Keratinocyte (primary cell): ENCODE results near the gene ZSCAN31. TPM values are rescaled to one million over a fixed set of nuclear protein-coding genes. Genes with fewer than 3 reads are reported as not detected.

ENCODE experiments used
- DNase-seq: peaks from one replicate; pipeline ENCODE4 v3.0.0-alpha.2; 2011; ENCODE audit warnings: low read depth, missing footprints, low spot score
- FAIRE-seq: peaks from 2 replicates; lab custom pipeline; 2011; peaks lifted over from hg19 to GRCh38; lab: Jason Lieb, UNC
- H2AFZ ChIP-seq: 2 replicates; pipeline ENCODE4 v1.6.0; 2012; ENCODE audit warnings: low read length, control low read depth, inconsistent platforms; ENCODE audit not compliant: control insufficient read depth
- H3K27ac ChIP-seq: 2 replicates; pipeline ENCODE4 v1.5.1; 2011; ENCODE audit warnings: low read length; ENCODE audit not compliant: control insufficient read depth, insufficient read depth
- H3K27me3 ChIP-seq: 3 replicates; pipeline ENCODE4 v1.6.0; 2011; ENCODE audit warnings: low read length; ENCODE audit not compliant: control insufficient read depth, insufficient read depth; ENCODE audit errors: extremely low read depth
- H3K36me3 ChIP-seq, 2 experiments: 2 replicates in 1 of 2; 3 replicates in 1 of 2; pipeline ENCODE4 v1.5.1; 2011; ENCODE audit warnings: low read length in 2 of 2, mild to moderate bottlenecking in 1 of 2; ENCODE audit not compliant: control insufficient read depth in 2 of 2, insufficient read depth in 2 of 2; ENCODE audit errors: extremely low read depth in 1 of 2
- H3K4me1 ChIP-seq: 3 replicates; pipeline ENCODE4 v1.5.1; 2011; ENCODE audit warnings: low read length; ENCODE audit not compliant: control insufficient read depth, insufficient read depth; ENCODE audit errors: extremely low read depth
- H3K4me2 ChIP-seq: 3 replicates; pipeline ENCODE4 v1.6.0; 2011; ENCODE audit warnings: low read depth, low read length; ENCODE audit not compliant: control insufficient read depth, insufficient read depth; ENCODE audit errors: extremely low read depth
- H3K4me3 ChIP-seq, 3 experiments: fragments of 200-600 bp in 1 of 3; sonication (generic) in 1 of 3; 2 replicates in 2 of 3; 3 replicates in 1 of 3; pipeline ENCODE4 v1.5.1; 2011 to 2016; ENCODE audit warnings: low read length in 3 of 3, mild to moderate bottlenecking in 3 of 3, control low read depth in 2 of 3, inconsistent platforms in 1 of 3, low read depth in 1 of 3, mixed read lengths in 1 of 3, mixed run types in 1 of 3, moderate library complexity in 1 of 3; ENCODE audit not compliant: control insufficient read depth in 2 of 3, insufficient read depth in 2 of 3; ENCODE audit errors: extremely low read depth in 1 of 3
- H3K79me2 ChIP-seq: 2 replicates; pipeline ENCODE4 v1.6.0; 2012; ENCODE audit warnings: low read length; ENCODE audit not compliant: control insufficient read depth, insufficient read depth
- H3K9ac ChIP-seq: 3 replicates; pipeline ENCODE4 v1.6.0; 2011; ENCODE audit warnings: low read length; ENCODE audit not compliant: control insufficient read depth, insufficient read depth; ENCODE audit errors: extremely low read depth
- H3K9me1 ChIP-seq: 3 replicates; pipeline ENCODE4 v1.6.0; 2011; ENCODE audit warnings: low read length; ENCODE audit not compliant: control insufficient read depth, insufficient read depth; ENCODE audit errors: extremely low read depth
- H3K9me3 ChIP-seq: 2 replicates; pipeline ENCODE4 v1.5.1; 2012; ENCODE audit warnings: low read depth, low read length; ENCODE audit not compliant: control insufficient read depth
- H4K20me1 ChIP-seq: 3 replicates; pipeline ENCODE4 v1.6.0; 2011; ENCODE audit warnings: low read length; ENCODE audit not compliant: control insufficient read depth, insufficient read depth; ENCODE audit errors: extremely low read depth
- CTCF ChIP-seq, 3 experiments: IDR thresholded peaks in 1 of 3; conservative IDR thresholded peaks in 1 of 3; optimal IDR thresholded peaks in 1 of 3; 2 replicates in 2 of 3; 3 replicates in 1 of 3; pipeline versions ENCODE3 to v1.5.1; 2011; ENCODE audit warnings: low read length in 3 of 3, mild to moderate bottlenecking in 3 of 3, moderate library complexity in 2 of 3, control low read depth in 1 of 3, inconsistent platforms in 1 of 3; ENCODE audit not compliant: insufficient read depth in 2 of 3; ENCODE audit errors: extremely low read depth in 1 of 3
- EZH2 ChIP-seq: IDR thresholded peaks from one replicate; pipeline ENCODE4 v1.6.1; 2012; ENCODE audit warnings: inconsistent platforms, mild to moderate bottlenecking, low read length, moderate library complexity
- dilution Hi-C: fragments of 300-500 bp; cut with MboI; formaldehyde crosslinking; loops from one replicate; pipeline ENCODE4 v1.7.0; 2020; ENCODE audit warnings: low sequenced_read_pairs; ENCODE audit not compliant: extremely low pct_ligation_motif_present
- polyA plus RNA-seq, 5 experiments: library from polyadenylated mRNA; depleted of rRNA in 3 of 5; stranded (reverse) in 3 of 5; stranded (forward) in 1 of 5; unstranded in 1 of 5; fragments of >200 nt; gene quantifications; 1 replicate in 1 of 5; 2 replicates in 3 of 5; 3 replicates in 1 of 5; pipeline versions ENCODE4 v1.2.1 to v1.2.3, GENCODE V29; 2011 to 2012; ENCODE audit warnings: missing spikeins in 2 of 5, low read depth in 1 of 5, low replicate concordance in 1 of 5

ZSCAN31 gene
- polyA plus RNA-seq, 1 donor (not counting 4 experiments of a cell fraction or from before 2014, with no cell fraction given): 14.4 TPM

- Histone ChIP-seq H3K36me3 (peaks cover 3 to 12% of the 10 kb centered on the region in 2 experiments), H3K4me2 (no peak overlapping the region), H3K4me3 (no peak overlapping the region), H3K79me2 (peaks cover 3% of the 10 kb centered on the region), H3K9ac (no peak overlapping the region), H4K20me1 (no peaks in the 10 kb centered on the region), H2AFZ (no peak overlapping the region), H3K4me1 (peaks cover 6% of the 10 kb centered on the region), H3K9me1 (no peaks in the 10 kb centered on the region), H3K27me3 (no peaks in the 10 kb centered on the region), H3K9me3 (no peaks in the 10 kb centered on the region), H3K27ac (no peak overlapping the region)
- dilution Hi-C loops: no loop called here
- DNase-seq (no peak), FAIRE-seq (no peak)
- no peak for TF ChIP-seq EZH2
- no peak for TF ChIP-seq CTCF (optimal IDR thresholded peaks at IDR 0.05 in 1 of 3, IDR thresholded peaks at IDR 0.05 in 1 of 3, conservative IDR thresholded peaks at IDR 0.05 in 1 of 3; ENCODE audit: extremely low read depth in 1 of 3, insufficient read depth in 2 of 3, low read length in 3 of 3)
Observed at GRCh38 chr6:28378644-28379043, 42.7 kb upstream of the ZSCAN31 start.

GRCh38 chr6:28377879-28378278, 41.9 kb upstream of the ZSCAN31 start:
- no peak overlapping the region for H3K4me2 ChIP-seq
- TF ChIP-seq CTCF (optimal IDR thresholded peaks at IDR 0.05 in 1 of 3, IDR thresholded peaks at IDR 0.05 in 1 of 3, conservative IDR thresholded peaks at IDR 0.05 in 1 of 3; ENCODE audit: extremely low read depth in 1 of 3, insufficient read depth in 2 of 3, low read length in 3 of 3): no peak
- TF ChIP-seq EZH2: no peak
- H3K9ac ChIP-seq: no peak overlapping the region
- H3K9me3 ChIP-seq: no peaks in the 10 kb centered on the region
- no peak for DNase-seq
- H3K27ac ChIP-seq: no peak overlapping the region
- no peak overlapping the region for H2AFZ ChIP-seq
- H3K79me2 ChIP-seq: peaks cover 3% of the 10 kb centered on the region
- peaks cover 3 to 12% of the 10 kb centered on the region in 2 experiments for H3K36me3 ChIP-seq
- dilution Hi-C loops: no loop called here
- FAIRE-seq: no peak
- no peaks in the 10 kb centered on the region for H3K27me3 ChIP-seq
- H4K20me1 ChIP-seq: no peaks in the 10 kb centered on the region
- H3K9me1 ChIP-seq: no peaks in the 10 kb centered on the region
- H3K4me1 ChIP-seq: no peaks in the 10 kb centered on the region
- H3K4me3 ChIP-seq: no peak overlapping the region
